ENCODE results near the gene KRT78. TPM values are rescaled to one million over a fixed set of nuclear protein-coding genes. Genes with fewer than 3 reads are reported as not detected.
"Not testable (repeated sequence)": the region's sequence is repeated elsewhere in the genome, so short reads cannot be mapped to it uniquely, and the experiment has no call there.

KRT78 gene
- total RNA-seq, 4 donors from 2014 or later, result 10.8 TPM; not detected in 3

- WGBS, 2 donors, result 88 to 93% methylated on average over 17 of the region's 17 CpGs
- DNase-seq (ENCODE audit: low spot score in 2 of 2), result no peak
These were observed 52.9 kb downstream of the KRT78 start, which contains the start of gene KRT3 for GRCh38 chr12:52795694-52796428. KRT3 (minus strand) TSS chr12:52796117; CDS start chr12:52796042, 75 bp downstream.

GRCh38 chr12:52795332-52795674, 53.5 kb downstream of the KRT78 start:
- H3K27me3 ChIP-seq, result peaks cover 0 to 13% of the 10 kb centered on the region in 2 donors
- not testable (repeated sequence) for H3K4me1 ChIP-seq; H3K27ac ChIP-seq; DNase-seq (ENCODE audit: low spot score in 2 of 2); H3K4me3 ChIP-seq; H3K36me3 ChIP-seq; H3K9me3 ChIP-seq
- 83 to 94% methylated on average over 2 of the region's 2 CpGs for WGBS, 2 donors

More at GRCh38 chr12:52795694-52796428, 52.9 kb downstream of the KRT78 start, which contains the start of gene KRT3:
- no peaks in the 10 kb centered on the region for H3K4me1 ChIP-seq
- TF ChIP-seq POLR2A (IDR thresholded peaks at IDR 0.05) (no peak), CTCF (IDR thresholded peaks at IDR 0.05) (no peak), EP300 (IDR thresholded peaks at IDR 0.05) (no peak)
- no peak within 1 kb of the TSS for H3K27ac ChIP-seq
- no peak within 1 kb of the TSS for H3K4me3 ChIP-seq
- no peaks in the 10 kb centered on the region for H3K36me3 ChIP-seq
- H3K9me3 ChIP-seq, result no peaks in the 10 kb centered on the region
- H3K27me3 ChIP-seq, result peaks cover 0 to 7% of the 10 kb centered on the region in 2 donors

GRCh38 chr12:52794479-52795331, 54.1 kb downstream of the KRT78 start:
- TF ChIP-seq POLR2A (IDR thresholded peaks at IDR 0.05) (no peak), CTCF (IDR thresholded peaks at IDR 0.05) (no peak), EP300 (IDR thresholded peaks at IDR 0.05) (no peak)
- WGBS, 2 donors, result 87 to 88% methylated on average over 5 of the region's 5 CpGs
- no peaks in the 10 kb centered on the region for H3K36me3 ChIP-seq
- H3K27me3 ChIP-seq, result peaks cover 0 to 19% of the 10 kb centered on the region in 2 donors
- no peaks in the 10 kb centered on the region for H3K9me3 ChIP-seq
- H3K4me3 ChIP-seq, result no peak overlapping the region
- H3K27ac ChIP-seq, result no peak overlapping the region
- DNase-seq (ENCODE audit: low spot score in 2 of 2), result no peak
- peaks cover 0 to 9% (median 0%) of the 10 kb centered on the region in 4 donors for H3K4me1 ChIP-seq

GRCh38 chr12:52792185-52793029, 56.4 kb downstream of the KRT78 start:
- Histone ChIP-seq H3K27me3 (peaks cover 0 to 32% of the 10 kb centered on the region in 2 donors), H3K27ac (no peak overlapping the region), H3K4me1 (peaks cover 0 to 9% (median 0%) of the 10 kb centered on the region in 4 donors), H3K36me3 (no peaks in the 10 kb centered on the region), H3K9me3 (no peaks in the 10 kb centered on the region), H3K4me3 (no peak overlapping the region)
- no peak for TF ChIP-seq CTCF (IDR thresholded peaks at IDR 0.05)
- no peak for TF ChIP-seq EP300 (IDR thresholded peaks at IDR 0.05)
- TF ChIP-seq POLR2A (IDR thresholded peaks at IDR 0.05), result no peak
- DNase-seq (ENCODE audit: low spot score in 2 of 2), result no peak
- WGBS, 2 donors, result 89 to 90% methylated on average over 9 to 10 of the region's 10 CpGs
